Stimulated activated naive B cell treated with anti-CD40 and anti-IgM and Interleukin-4, amounts not matched to agents 10 μg/mL and 1 μg/mL and 100 μg/mL, for 72 hours (primary cell): Measurements from ENCODE around the gene PAFAH1B1.
"Not testable (repeated sequence)": the region's sequence is repeated elsewhere in the genome, so short reads cannot be mapped to it uniquely, and the experiment has no call there.

Experiments used
- ATAC-seq, 2 donors: fragments of 150-1000 bp; cut with Tn5 transposase; replicated peaks; 2 replicates each; pipeline ENCODE4 v1.10.0; 2021; ENCODE audit warnings: moderate library complexity in 1 of 2
- DNase-seq: peaks from one replicate; pipeline ENCODE4 v3.0.0; 2021
- H3K27ac Mint-ChIP-seq: one replicate; pipeline ENCODE4 v1.8.0; 2022; ENCODE audit warnings: mild to moderate bottlenecking, mixed read lengths
- H3K27me3 Mint-ChIP-seq, 2 donors: one replicate each; pipeline ENCODE4 v1.8.0; 2022; ENCODE audit warnings: mixed read lengths in 2 of 2
- H3K36me3 Mint-ChIP-seq, 2 donors: one replicate each; pipeline ENCODE4 v1.8.0; 2022; ENCODE audit warnings: mixed read lengths in 2 of 2, mild to moderate bottlenecking in 1 of 2
- H3K4me1 Mint-ChIP-seq, 2 donors: one replicate each; pipeline ENCODE4 v1.8.0; 2022; ENCODE audit warnings: mixed read lengths in 2 of 2, mild to moderate bottlenecking in 1 of 2
- H3K4me3 Mint-ChIP-seq, 2 donors: one replicate each; pipeline ENCODE4 v1.8.0; 2022; ENCODE audit warnings: mild to moderate bottlenecking in 2 of 2, mixed read lengths in 2 of 2, moderate library complexity in 1 of 2
- H3K9me3 Mint-ChIP-seq, 2 donors: one replicate each; pipeline ENCODE4 v1.8.0; 2022; ENCODE audit warnings: mixed read lengths in 2 of 2, mild to moderate bottlenecking in 1 of 2

PAFAH1B1 gene

DNA sequence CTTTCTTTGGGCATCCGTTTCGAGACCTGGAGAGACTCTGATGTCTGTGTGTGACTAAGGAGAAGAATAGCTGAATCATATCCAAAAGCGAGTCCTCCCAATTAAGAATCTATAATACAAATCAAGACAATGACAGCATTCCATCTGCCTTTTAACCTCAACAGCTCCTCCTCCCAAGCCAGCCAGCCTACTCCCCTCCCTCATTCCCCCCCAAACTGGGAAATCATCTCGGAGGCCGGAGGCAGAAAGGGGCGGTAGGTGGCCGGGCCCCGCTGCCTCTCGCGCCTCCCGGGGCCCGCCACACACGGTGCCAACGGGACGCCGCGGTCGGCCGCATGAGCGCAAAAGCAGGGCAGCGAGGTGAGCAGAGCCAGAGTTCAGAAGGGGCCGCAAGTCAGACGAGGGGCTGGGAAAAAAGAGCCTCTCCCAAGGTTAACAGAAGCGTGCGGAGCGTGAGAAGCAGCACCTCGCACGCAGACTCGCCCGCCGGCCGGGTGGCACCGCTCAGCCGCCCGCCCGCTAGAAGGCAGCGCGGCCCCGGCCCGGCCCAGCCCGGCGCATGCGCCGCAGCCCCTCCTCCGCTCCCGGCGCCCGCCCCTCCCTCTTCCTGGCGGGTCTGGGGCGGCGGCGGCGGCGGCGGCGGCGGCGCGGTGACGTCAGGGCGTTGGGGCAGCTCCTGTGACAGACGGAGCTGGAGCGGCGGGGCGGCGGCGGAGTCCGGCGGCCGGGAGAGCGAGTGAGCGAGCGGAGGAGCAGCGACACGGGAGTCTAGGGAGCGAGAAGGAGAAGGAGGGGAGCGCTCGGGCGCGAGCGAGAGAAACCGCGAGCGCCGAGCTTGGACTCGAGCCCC is at the start of gene PAFAH1B1:
PAFAH1B1 (plus strand) TSS at position 684 of the 850 bp plus-strand sequence. CDS start 44,635 bp downstream, outside the sequence.
- Mint-ChIP-seq H3K9me3 (no peaks in the 10 kb centered on the region), H3K27me3 (no peaks in the 10 kb centered on the region), H3K4me1 (peaks cover 16 to 25% of the 10 kb centered on the region in 2 donors), H3K4me3 (peak within 1 kb of the TSS; percentile 86 to 89), H3K36me3 (peaks cover 7 to 12% of the 10 kb centered on the region in 2 donors), H3K27ac (peak within 1 kb of the TSS; percentile 96)
- ATAC-seq, result peak; percentile 87 to 90
- peak; percentile 94 for DNase-seq

DNA sequence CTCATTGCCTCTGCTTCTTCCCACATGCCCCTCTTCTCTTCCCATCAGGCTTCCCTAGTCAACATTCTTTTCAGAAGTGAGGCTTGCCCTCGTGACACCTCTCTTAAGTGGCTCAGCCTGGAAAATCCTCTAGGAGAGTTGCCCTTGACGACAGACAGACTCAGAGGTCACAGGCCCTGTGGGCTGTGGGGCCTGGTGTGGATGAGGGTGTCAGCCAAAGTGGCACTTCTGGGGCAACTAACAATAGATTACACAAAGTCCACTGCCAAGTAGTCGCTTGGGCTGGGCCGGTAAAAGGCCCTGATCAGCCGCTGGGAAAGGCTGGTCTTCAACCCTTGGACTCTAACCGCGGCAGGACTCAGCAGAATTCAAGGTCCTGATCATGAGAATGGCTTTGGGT is 48.1 kb upstream of the PAFAH1B1 start:
- Mint-ChIP-seq H3K4me3 (no peak overlapping the region), H3K27me3 (peaks cover 5 to 17% of the 10 kb centered on the region in 2 donors), H3K36me3 (no peaks in the 10 kb centered on the region), H3K9me3 (no peaks in the 10 kb centered on the region), H3K4me1 (peaks cover 0 to 4% of the 10 kb centered on the region in 2 donors), H3K27ac (no peak overlapping the region)
- DNase-seq (no peak), ATAC-seq (no peak)

GRCh38 chr17:2547176-2547575 is 46.3 kb upstream of the PAFAH1B1 start:
- Mint-ChIP-seq H3K9me3 (no peaks in the 10 kb centered on the region), H3K36me3 (no peaks in the 10 kb centered on the region), H3K4me3 (no peak overlapping the region), H3K27ac (no peak overlapping the region), H3K4me1 (peaks cover 0 to 4% of the 10 kb centered on the region in 2 donors), H3K27me3 (peaks cover 6 to 24% of the 10 kb centered on the region in 2 donors)
- no peak for ATAC-seq
- no peak for DNase-seq

DNA sequence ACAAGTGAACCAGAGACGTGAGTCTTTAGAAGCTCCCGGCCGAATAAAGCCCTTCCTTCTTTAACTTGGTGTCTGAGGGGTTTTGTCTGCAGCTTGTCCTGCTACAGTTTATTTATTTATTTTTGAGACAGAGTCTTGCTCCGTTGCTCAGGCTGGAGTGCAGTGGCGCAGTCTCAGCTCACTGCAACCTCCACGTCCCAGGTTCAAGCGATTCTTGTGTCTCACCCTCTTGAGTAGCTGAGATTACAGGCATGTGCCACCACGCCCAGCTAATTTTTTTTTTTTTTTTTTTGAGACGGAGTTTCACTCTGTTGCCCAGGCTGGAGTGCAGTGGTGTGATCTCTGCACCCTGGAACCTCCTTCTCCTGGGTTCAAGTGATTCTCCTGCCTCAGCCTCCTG is 45.4 kb upstream of the PAFAH1B1 start:
- H3K9me3 Mint-ChIP-seq, DNase-seq, H3K4me1 Mint-ChIP-seq, H3K36me3 Mint-ChIP-seq, H3K27ac Mint-ChIP-seq, H3K4me3 Mint-ChIP-seq, ATAC-seq: not testable (repeated sequence)
- peaks cover 6 to 31% of the 10 kb centered on the region in 2 donors for H3K27me3 Mint-ChIP-seq

GRCh38 chr17:2549392-2550211 is 43.9 kb upstream of the PAFAH1B1 start:
- no peaks in the 10 kb centered on the region for H3K9me3 Mint-ChIP-seq
- ATAC-seq, result no peak
- DNase-seq, result no peak
- H3K4me1 Mint-ChIP-seq, result no peaks in the 10 kb centered on the region
- peaks cover 11 to 31% of the 10 kb centered on the region in 2 donors for H3K27me3 Mint-ChIP-seq
- H3K36me3 Mint-ChIP-seq, result no peaks in the 10 kb centered on the region
- H3K4me3 Mint-ChIP-seq, result no peak overlapping the region
- no peak overlapping the region for H3K27ac Mint-ChIP-seq

DNA sequence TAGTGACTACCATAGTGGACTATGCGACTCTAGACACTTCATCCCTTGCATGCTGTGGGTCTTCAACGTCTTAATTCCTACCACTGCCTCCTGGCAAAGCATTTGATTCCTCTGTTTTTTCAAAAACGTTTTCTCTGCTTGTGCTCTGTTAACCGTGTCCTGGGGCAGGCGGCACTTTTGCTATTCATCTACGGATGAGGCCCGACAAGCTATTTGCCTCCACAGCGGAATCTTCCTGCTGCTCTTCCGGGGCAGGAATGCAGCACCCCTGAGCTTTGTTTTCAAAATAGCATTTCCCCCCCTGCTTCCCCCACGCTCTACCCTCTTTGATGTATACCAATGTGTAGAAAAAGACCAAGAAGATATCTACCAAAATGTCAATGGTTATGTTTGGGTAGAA is 42.0 kb upstream of the PAFAH1B1 start:
- H3K4me1 Mint-ChIP-seq, result no peaks in the 10 kb centered on the region
- H3K36me3 Mint-ChIP-seq, result no peaks in the 10 kb centered on the region
- no peak overlapping the region for H3K4me3 Mint-ChIP-seq
- no peak overlapping the region for H3K27ac Mint-ChIP-seq
- peaks cover 11 to 31% of the 10 kb centered on the region in 2 donors for H3K27me3 Mint-ChIP-seq
- no peak for DNase-seq
- H3K9me3 Mint-ChIP-seq, result no peaks in the 10 kb centered on the region
- ATAC-seq, result no peak

GRCh38 chr17:2551928-2552327 is 41.5 kb upstream of the PAFAH1B1 start:
- H3K4me1 Mint-ChIP-seq, result no peaks in the 10 kb centered on the region
- DNase-seq (no peak), ATAC-seq (no peak)
- H3K9me3 Mint-ChIP-seq, result no peaks in the 10 kb centered on the region
- no peak overlapping the region for H3K27ac Mint-ChIP-seq
- H3K27me3 Mint-ChIP-seq, result peaks cover 11 to 31% of the 10 kb centered on the region in 2 donors
- no peaks in the 10 kb centered on the region for H3K36me3 Mint-ChIP-seq
- H3K4me3 Mint-ChIP-seq, result no peak overlapping the region

DNA sequence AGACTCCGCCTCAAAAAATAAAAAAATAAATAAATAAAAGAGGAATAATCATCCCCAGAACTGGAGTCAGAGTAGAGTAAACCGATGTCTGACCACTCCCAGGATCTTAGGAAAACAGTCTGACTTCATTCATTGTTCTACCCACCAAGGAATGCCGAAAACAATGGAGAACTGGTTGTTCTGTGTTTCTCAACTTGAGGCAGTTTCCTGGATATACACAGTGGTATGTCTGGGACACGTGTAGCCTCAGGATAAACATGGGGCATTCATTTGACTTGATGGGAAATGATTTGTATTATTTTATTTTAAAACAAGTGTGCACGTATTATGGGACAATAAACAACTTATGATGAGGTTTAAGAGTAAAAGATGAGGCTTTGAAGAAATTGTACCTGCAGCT is 32.8 kb upstream of the PAFAH1B1 start:
- H3K9me3 Mint-ChIP-seq, result no peaks in the 10 kb centered on the region
- H3K27me3 Mint-ChIP-seq, result peaks cover 0 to 18% of the 10 kb centered on the region in 2 donors
- H3K27ac Mint-ChIP-seq, result no peak overlapping the region
- H3K4me3 Mint-ChIP-seq, result no peak overlapping the region
- no peaks in the 10 kb centered on the region for H3K4me1 Mint-ChIP-seq
- no peak for DNase-seq
- no peak for ATAC-seq
- peaks cover 0 to 3% of the 10 kb centered on the region in 2 donors for H3K36me3 Mint-ChIP-seq

DNA sequence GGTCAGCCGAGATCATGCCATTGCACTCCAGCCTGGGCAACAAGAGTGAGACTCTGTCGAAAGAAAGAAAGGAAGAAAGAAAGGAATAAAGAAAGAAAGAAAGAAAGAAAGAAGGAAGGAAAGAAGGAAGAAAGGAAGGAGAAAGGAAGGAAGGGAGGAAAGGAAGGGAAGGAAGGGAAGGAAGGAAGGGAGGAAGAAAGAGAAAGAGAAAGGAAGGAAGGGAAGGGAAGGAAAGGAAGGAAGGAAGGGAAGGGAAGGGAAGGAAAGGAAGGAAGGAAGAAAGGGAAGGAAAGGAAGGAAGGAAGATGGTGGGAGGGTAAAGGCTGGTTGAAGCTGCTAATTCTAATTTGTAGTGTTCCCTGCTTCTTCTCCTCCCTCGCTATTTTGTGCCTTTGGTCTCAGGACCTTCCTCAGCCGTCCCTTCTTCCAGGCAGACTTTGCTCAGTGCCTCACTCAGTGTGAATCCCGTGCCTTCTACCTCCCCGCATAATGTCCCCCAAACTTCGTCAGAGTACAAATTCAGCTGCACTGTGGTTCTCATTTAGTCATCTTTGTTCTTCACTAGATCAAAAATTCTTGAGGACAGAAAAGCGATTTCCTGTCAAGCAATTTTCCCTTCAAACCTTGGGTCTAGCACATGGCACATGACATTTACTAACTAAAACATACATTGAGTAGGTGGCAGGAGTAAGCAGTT is 31.1 kb upstream of the PAFAH1B1 start:
- no peaks in the 10 kb centered on the region for H3K4me1 Mint-ChIP-seq
- no peak for DNase-seq
- no peaks in the 10 kb centered on the region for H3K9me3 Mint-ChIP-seq
- no peak overlapping the region for H3K4me3 Mint-ChIP-seq
- H3K27ac Mint-ChIP-seq, result no peak overlapping the region
- peaks cover 0 to 14% of the 10 kb centered on the region in 2 donors for H3K27me3 Mint-ChIP-seq
- H3K36me3 Mint-ChIP-seq, result peaks cover 0 to 3% of the 10 kb centered on the region in 2 donors
- no peak for ATAC-seq

DNA sequence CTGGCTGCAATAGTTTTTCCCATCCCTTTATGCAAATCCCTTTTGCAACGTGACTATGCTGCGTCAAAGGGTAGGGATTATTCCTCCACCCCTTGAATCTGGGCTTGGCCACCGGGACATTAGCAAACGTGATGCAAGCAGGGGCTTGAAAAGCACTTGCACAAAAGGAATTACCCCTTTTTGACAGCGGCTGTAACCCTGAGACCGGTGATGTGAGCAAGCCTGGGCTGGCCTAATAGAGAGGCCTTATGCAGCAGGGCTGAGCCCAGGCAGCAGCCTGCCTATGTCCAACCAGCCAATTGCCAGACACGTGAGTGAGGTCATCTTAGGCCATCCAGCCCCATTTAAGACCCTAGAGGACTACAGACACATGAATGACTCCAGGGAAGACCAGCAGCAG is 30.4 kb upstream of the PAFAH1B1 start:
- Mint-ChIP-seq H3K27me3 (peaks cover 0 to 13% of the 10 kb centered on the region in 2 donors), H3K4me1 (no peaks in the 10 kb centered on the region), H3K9me3 (no peaks in the 10 kb centered on the region), H3K27ac (no peak overlapping the region), H3K36me3 (peaks cover 0 to 3% of the 10 kb centered on the region in 2 donors), H3K4me3 (no peak overlapping the region)
- no peak for ATAC-seq
- DNase-seq, result no peak

DNA sequence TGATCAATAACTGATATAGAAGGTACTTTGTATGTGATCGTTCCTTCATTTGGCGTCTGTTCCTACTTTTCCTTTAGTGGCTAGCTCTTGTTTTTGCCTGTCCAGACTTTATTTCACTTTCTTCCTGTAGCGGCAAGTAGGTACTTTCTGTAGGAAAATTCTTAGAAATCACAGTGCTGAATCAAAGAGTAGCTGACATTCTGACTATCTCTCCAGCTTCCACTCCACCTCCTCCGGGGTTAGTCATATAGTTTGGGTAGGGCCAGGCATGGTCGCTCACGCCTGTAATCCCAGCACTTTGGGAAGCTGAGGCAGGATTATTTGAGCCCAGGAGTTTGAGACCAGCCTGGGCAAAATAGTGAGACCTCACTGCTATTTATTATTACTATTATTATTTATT is 29.9 kb upstream of the PAFAH1B1 start:
- no peak for ATAC-seq
- Mint-ChIP-seq H3K4me3 (no peak overlapping the region), H3K9me3 (no peaks in the 10 kb centered on the region), H3K4me1 (no peaks in the 10 kb centered on the region), H3K27me3 (peaks cover 0 to 10% of the 10 kb centered on the region in 2 donors), H3K27ac (no peak overlapping the region), H3K36me3 (peaks cover 0 to 3% of the 10 kb centered on the region in 2 donors)
- DNase-seq, result no peak

DNA sequence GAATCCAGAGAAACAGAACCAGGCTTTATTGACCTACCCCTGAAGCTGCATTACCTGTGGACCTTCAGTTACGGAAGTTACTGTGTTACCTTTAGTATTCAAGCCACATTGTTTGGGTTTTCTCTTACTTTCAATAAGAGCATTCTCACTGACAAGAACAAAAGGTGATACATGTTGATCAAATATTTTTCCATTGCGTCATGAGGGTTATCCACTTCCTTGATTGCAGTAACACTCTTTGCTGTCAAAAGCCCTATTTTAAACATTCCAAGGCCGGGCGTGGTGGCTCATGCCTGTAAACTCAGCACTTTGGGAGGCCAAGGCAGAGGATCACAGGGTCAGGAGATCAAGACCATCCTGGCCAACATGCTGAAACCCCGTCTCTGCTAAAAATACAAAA is 28.6 kb upstream of the PAFAH1B1 start:
- ATAC-seq (no peak), DNase-seq (no peak)
- H3K27ac Mint-ChIP-seq, result no peak overlapping the region
- H3K9me3 Mint-ChIP-seq, result no peaks in the 10 kb centered on the region
- H3K27me3 Mint-ChIP-seq, result peaks cover 0 to 10% of the 10 kb centered on the region in 2 donors
- no peak overlapping the region for H3K4me3 Mint-ChIP-seq
- no peaks in the 10 kb centered on the region for H3K4me1 Mint-ChIP-seq
- peaks cover 0 to 3% of the 10 kb centered on the region in 2 donors for H3K36me3 Mint-ChIP-seq

DNA sequence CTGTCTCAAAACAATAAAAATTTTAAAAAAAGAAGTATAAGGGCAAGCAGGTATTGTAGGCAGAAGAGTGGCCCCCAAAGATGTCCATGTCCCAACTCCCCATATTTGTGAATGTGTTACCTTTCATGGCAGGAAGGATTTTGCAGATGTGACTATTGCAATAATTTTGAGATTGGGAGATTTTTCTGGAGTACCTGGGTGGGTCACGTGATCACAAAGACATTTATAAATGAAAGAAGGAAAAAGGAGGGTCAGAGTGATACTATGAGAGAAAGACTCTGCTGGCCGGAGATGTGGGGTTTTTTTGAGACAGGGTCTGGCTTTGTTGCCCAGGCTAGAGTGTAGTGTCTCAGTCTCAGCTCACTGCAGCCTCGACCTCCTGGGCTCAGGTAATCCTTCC is 27.4 kb upstream of the PAFAH1B1 start:
- Mint-ChIP-seq H3K4me3 (no peak overlapping the region), H3K27me3 (peaks cover 0 to 10% of the 10 kb centered on the region in 2 donors), H3K36me3 (peaks cover 0 to 3% of the 10 kb centered on the region in 2 donors), H3K4me1 (no peaks in the 10 kb centered on the region), H3K27ac (no peak overlapping the region), H3K9me3 (no peaks in the 10 kb centered on the region)
- no peak for DNase-seq
- ATAC-seq, result no peak
